Medulla oblongata (tissue), 1 donor: Measurements from ENCODE around the gene UBE4B.
"Not testable (repeated sequence)": the region's sequence is repeated elsewhere in the genome, so short reads cannot be mapped to it uniquely, and the experiment has no call there.

Source experiments
- DNase-seq: peaks from one replicate; pipeline ENCODE4 v3.0.0-alpha.2; 2015; ENCODE audit errors: extremely low spot score

UBE4B gene

GRCh38 chr1:10171995-10172669 lies 139.4 kb downstream of the UBE4B start:
- DNase-seq, result no peak

GRCh38 chr1:10173582-10173981 lies 140.8 kb downstream of the UBE4B start:
- no peak for DNase-seq

GRCh38 chr1:10177876-10178275 lies 145.1 kb downstream of the UBE4B start:
- DNase-seq, result no peak

GRCh38 chr1:10178597-10179405 lies 146.0 kb downstream of the UBE4B start:
- no peak for DNase-seq

- peak; percentile 84 for DNase-seq
Measured at GRCh38 chr1:10179406-10180091, 146.8 kb downstream of the UBE4B start.

GRCh38 chr1:10181154-10181553 lies 148.4 kb downstream of the UBE4B start:
- DNase-seq, result no peak

- no peak for DNase-seq
Measured at GRCh38 chr1:10185759-10186158, 153.0 kb downstream of the UBE4B start.

- no peak for DNase-seq
Measured at GRCh38 chr1:10186331-10187025, 153.7 kb downstream of the UBE4B start.

- DNase-seq, result no peak
Measured at GRCh38 chr1:10187026-10187334, 154.2 kb downstream of the UBE4B start.

GRCh38 chr1:10188133-10188650 lies 155.4 kb downstream of the UBE4B start:
- no peak for DNase-seq

GRCh38 chr1:10189659-10190058 lies 156.9 kb downstream of the UBE4B start:
- no peak for DNase-seq

- no peak for DNase-seq
Measured at GRCh38 chr1:10192263-10192662, 159.5 kb downstream of the UBE4B start.

- DNase-seq, result no peak
Measured at GRCh38 chr1:10193288-10193687, 160.5 kb downstream of the UBE4B start.

GRCh38 chr1:10195570-10195969 lies 162.8 kb downstream of the UBE4B start:
- DNase-seq, result no peak

GRCh38 chr1:10196976-10197375 lies 164.2 kb downstream of the UBE4B start:
- DNase-seq, result no peak

- DNase-seq, result no peak
Measured at GRCh38 chr1:10200620-10201019, 167.9 kb downstream of the UBE4B start.

- DNase-seq, result no peak
Measured at GRCh38 chr1:10204003-10204642, 171.4 kb downstream of the UBE4B start.

GRCh38 chr1:10205206-10205605 lies 172.4 kb downstream of the UBE4B start:
- not testable (repeated sequence) for DNase-seq

GRCh38 chr1:10207810-10208209 lies 175.1 kb downstream of the UBE4B start:
- DNase-seq, result no peak

- no peak for DNase-seq
Measured at GRCh38 chr1:10208537-10208936, 175.8 kb downstream of the UBE4B start.

- no peak for DNase-seq
Measured at GRCh38 chr1:10209590-10209904, 176.8 kb downstream of the UBE4B start.
